Sigmoid colon (tissue), 7 donors: ENCODE data around the gene CACNA1G. TPM values are rescaled to one million over a fixed set of nuclear protein-coding genes. Genes with fewer than 3 reads are reported as not detected.

Source experiments
- DNase-seq: peaks from one replicate; pipeline ENCODE4 v3.0.0-alpha.2; 2019
- H3K27ac ChIP-seq, 4 donors: fragments of 200-600 bp; sonication (generic); one replicate each; pipeline ENCODE4 v1.5.1; 2016 to 2019; ENCODE audit warnings: mild to moderate bottlenecking in 1 of 4
- H3K27me3 ChIP-seq, 3 donors: fragments of 200-600 bp; sonication (generic); one replicate each; pipeline ENCODE4 v1.5.1; 2019; ENCODE audit warnings: mild to moderate bottlenecking in 1 of 3
- H3K36me3 ChIP-seq, 4 donors: fragments of 200-600 bp; sonication (generic); one replicate each; pipeline ENCODE4 v1.5.1; 2016 to 2019
- H3K4me1 ChIP-seq, 4 donors: fragments of 200-600 bp; sonication (generic); one replicate each; pipeline ENCODE4 v1.5.1; 2017 to 2019
- H3K4me3 ChIP-seq, 4 donors: fragments of 200-600 bp; sonication (generic); one replicate each; pipeline ENCODE4 v1.5.1; 2017 to 2019; ENCODE audit warnings: mild to moderate bottlenecking in 2 of 4, moderate library complexity in 1 of 4
- H3K9me3 ChIP-seq, 4 donors: fragments of 200-600 bp in 3 of 4; sonication (generic) in 3 of 4; one replicate each; pipeline versions ENCODE4 v1.5.1 to v1.6.1; 2013 to 2019
- EP300 ChIP-seq, 4 donors: sonication (generic); formaldehyde crosslinking; IDR thresholded peaks; one replicate each; pipeline ENCODE4 v1.6.1; 2017; ENCODE audit warnings: antibody characterized with exemption in 4 of 4
- POLR2A ChIP-seq, 2 donors: fragments of 450-650 bp; IDR thresholded peaks; one replicate each; pipeline ENCODE4 v1.6.1; 2016; ENCODE audit warnings: antibody characterized with exemption in 2 of 2, mild to moderate bottlenecking in 2 of 2, moderate library complexity in 2 of 2
- POLR2AphosphoS5 ChIP-seq, 4 donors: sonication (generic); formaldehyde crosslinking; IDR thresholded peaks; one replicate each; pipeline ENCODE4 v1.6.1; 2017; ENCODE audit warnings: antibody characterized with exemption in 4 of 4
- WGBS, 2 donors: extraction: QIAGEN DNeasy Blood & Tissue Kit; methylation state at CpG; one replicate each; pipeline ENCODE4 v1.1.7; 2013; 5-methylcytosine and 5-hydroxymethylcytosine counted together
- intact Hi-C: fragments of 100-400 bp; cut with DNase I; formaldehyde crosslinking; loops from one replicate; pipeline ENCODE4 v1.15.1; 2023
- polyA plus RNA-seq, 3 donors: library from polyadenylated mRNA; stranded (reverse); fragments of 200-250 nt; gene quantifications; one replicate each; pipeline ENCODE4 v1.2.3, GENCODE V29; 2013
- total RNA-seq, 4 donors: library from RNA; depleted of rRNA; stranded (reverse); fragments of >200 nt; gene quantifications; one replicate each; pipeline ENCODE4 v1.1.0, GENCODE V29; 2016
- TF ChIP-seq, protein P1 (sequence below), 4 experiments: fragments of 450-650 bp in 3 of 4; fragments of 200-600 bp in 1 of 4; IDR thresholded peaks; one replicate each; pipeline ENCODE4 v1.5.1; 2016 to 2019; ENCODE audit warnings: antibody characterized with exemption in 4 of 4, mild to moderate bottlenecking in 3 of 4, moderate library complexity in 2 of 4
- donor health status: healthy with polysubstance abuse.
- donor health status: Bipolar disorder and iron deficiency.
- donor health status: healthy.

CACNA1G gene
- total and polyA plus RNA-seq, 7 donors, result under 0.01 to 1.4 (median 0.34) TPM; not detected in 1

DNA sequence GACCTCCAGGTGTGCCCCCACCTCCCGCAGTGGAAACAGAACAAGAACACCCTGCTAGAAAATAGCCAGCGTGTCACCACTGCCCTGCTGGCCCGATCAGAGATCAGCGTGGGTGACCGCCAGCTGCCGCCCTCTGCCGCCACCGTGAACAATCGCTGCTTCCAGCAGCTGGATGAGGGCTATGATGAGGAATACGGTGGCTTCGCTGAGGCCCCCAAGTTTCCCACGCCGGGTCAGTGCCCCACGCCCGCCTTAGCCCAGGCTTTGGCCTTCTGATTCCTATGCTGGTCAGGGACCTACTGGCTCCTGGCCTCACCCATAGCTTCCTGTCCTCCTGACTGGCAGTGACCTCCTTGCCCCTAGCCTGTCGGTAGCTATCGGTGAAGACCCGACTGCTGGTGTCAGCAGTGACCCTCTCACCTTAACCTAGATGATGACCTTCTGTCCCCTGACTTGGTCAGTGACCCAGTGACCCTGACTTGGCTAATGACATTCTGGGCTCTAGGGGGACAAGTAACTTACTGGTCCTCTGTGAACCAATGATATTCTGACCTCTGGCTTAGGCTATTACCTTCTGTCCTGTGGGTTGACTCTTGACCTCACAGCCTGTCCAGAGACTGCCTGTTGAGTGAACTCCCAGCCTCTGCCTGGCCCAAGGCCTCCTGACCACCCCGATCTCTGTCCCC is 11.1 kb upstream of the CACNA1G start:
- Histone ChIP-seq H3K4me1 (peaks cover 0 to 26% (median 15%) of the 10 kb centered on the region in 4 donors), H3K9me3 (no peaks in the 10 kb centered on the region), H3K36me3 (peaks cover 0 to 29% (median 4%) of the 10 kb centered on the region in 4 donors), H3K27me3 (no peaks in the 10 kb centered on the region), H3K27ac (no peak overlapping the region), H3K4me3 (no peak overlapping the region)
- intact Hi-C loops, result loop anchor here (10.0 kb wide), 3 partner anchors 235 to 605 kb away; partner anchors contain the start of gene NME1
- 94% methylated on average over 19 of the region's 19 CpGs for WGBS, 2 donors
- DNase-seq, result no peak
- TF ChIP-seq POLR2A (IDR thresholded peaks at IDR 0.05) (no peak), EP300 (IDR thresholded peaks at IDR 0.05) (no peak), POLR2AphosphoS5 (IDR thresholded peaks at IDR 0.05) (no peak)
- TF ChIP-seq, protein P1, sequence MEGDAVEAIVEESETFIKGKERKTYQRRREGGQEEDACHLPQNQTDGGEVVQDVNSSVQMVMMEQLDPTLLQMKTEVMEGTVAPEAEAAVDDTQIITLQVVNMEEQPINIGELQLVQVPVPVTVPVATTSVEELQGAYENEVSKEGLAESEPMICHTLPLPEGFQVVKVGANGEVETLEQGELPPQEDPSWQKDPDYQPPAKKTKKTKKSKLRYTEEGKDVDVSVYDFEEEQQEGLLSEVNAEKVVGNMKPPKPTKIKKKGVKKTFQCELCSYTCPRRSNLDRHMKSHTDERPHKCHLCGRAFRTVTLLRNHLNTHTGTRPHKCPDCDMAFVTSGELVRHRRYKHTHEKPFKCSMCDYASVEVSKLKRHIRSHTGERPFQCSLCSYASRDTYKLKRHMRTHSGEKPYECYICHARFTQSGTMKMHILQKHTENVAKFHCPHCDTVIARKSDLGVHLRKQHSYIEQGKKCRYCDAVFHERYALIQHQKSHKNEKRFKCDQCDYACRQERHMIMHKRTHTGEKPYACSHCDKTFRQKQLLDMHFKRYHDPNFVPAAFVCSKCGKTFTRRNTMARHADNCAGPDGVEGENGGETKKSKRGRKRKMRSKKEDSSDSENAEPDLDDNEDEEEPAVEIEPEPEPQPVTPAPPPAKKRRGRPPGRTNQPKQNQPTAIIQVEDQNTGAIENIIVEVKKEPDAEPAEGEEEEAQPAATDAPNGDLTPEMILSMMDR (IDR thresholded peaks at IDR 0.05), result no peak

DNA sequence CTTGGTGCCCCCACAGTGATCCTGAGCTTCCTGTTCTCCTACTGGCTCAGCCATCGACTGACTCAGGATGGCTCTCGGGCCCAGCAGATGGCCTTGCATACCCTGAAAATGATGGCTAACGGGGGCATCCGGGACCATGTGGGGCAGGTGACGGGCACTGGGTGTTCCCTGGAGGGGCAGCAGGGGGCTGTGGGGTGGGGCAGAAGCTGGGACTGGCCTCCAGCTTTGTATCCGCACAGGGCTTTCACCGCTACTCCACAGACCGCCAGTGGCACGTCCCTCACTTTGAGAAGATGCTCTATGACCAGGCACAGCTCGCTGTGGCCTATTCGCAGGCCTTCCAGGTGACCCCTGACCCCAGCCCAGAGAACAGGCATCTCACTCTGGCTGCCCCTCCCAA is 10.5 kb upstream of the CACNA1G start:
- Histone ChIP-seq H3K9me3 (no peaks in the 10 kb centered on the region), H3K27me3 (no peaks in the 10 kb centered on the region), H3K36me3 (peaks cover 0 to 34% (median 6%) of the 10 kb centered on the region in 4 donors), H3K4me1 (peaks cover 0 to 26% (median 15%) of the 10 kb centered on the region in 4 donors), H3K27ac (peak overlapping the region in 1 of 4 donors; percentile 40), H3K4me3 (no peak overlapping the region)
- no peak for DNase-seq
- intact Hi-C loops, result loop anchor here (10.0 kb wide), 3 partner anchors 235 to 605 kb away; partner anchors contain the start of gene NME1
- TF ChIP-seq, protein P1 (IDR thresholded peaks at IDR 0.05), result no peak
- TF ChIP-seq POLR2AphosphoS5 (IDR thresholded peaks at IDR 0.05), result no peak
- TF ChIP-seq EP300 (IDR thresholded peaks at IDR 0.05), result no peak
- TF ChIP-seq POLR2A (IDR thresholded peaks at IDR 0.05), result no peak
- 94 to 96% methylated on average over 11 of the region's 11 CpGs for WGBS, 2 donors

DNA sequence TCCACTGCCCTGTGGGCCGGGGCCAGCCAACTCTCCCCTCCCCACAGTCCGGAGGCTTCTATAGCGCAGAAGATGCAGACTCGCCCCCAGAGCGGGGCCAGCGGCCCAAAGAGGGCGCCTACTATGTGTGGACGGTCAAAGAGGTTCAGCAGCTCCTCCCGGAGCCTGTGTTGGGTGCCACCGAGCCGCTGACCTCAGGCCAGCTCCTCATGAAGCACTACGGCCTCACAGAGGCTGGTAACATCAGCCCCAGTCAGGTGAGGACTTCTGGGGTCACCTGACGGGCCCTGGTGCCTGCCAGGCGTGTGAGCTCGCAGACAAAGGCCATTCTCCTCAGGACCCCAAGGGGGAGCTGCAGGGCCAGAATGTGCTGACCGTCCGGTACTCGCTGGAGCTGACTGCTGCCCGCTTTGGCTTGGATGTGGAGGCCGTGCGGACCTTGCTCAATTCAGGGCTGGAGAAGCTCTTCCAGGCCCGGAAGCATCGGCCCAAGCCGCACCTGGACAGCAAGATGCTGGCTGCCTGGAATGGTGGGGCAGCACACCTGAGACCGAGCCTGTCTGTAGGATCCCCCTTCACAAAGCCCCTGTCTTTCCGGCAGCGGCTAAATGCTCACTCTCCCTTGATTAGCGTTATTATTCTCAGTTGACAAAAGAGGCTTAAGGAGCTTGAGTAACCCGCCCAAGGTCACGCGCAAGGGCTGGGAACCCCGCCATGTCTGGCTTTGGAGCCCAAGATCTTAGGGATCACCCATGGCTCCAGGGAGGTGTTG is 9.7 kb upstream of the CACNA1G start:
- TF ChIP-seq POLR2AphosphoS5 (IDR thresholded peaks at IDR 0.05) (peak in 2 of 4 donors; percentile 29), POLR2A (IDR thresholded peaks at IDR 0.05) (no peak), EP300 (IDR thresholded peaks at IDR 0.05) (no peak)
- TF ChIP-seq, protein P1 (IDR thresholded peaks at IDR 0.05), result peak; percentile 43 to 83 (median 78)
- H3K4me1 ChIP-seq, result peaks cover 0 to 26% (median 15%) of the 10 kb centered on the region in 4 donors
- H3K9me3 ChIP-seq, result no peaks in the 10 kb centered on the region
- peak overlapping the region in 1 of 4 donors; percentile 40 for H3K27ac ChIP-seq
- peaks cover 0 to 43% (median 14%) of the 10 kb centered on the region in 4 donors for H3K36me3 ChIP-seq
- intact Hi-C loops, result no loop called here
- WGBS, 2 donors, result 61 to 77% methylated on average over 32 of the region's 32 CpGs
- H3K4me3 ChIP-seq, result no peak overlapping the region
- peak; percentile 95 for DNase-seq
- H3K27me3 ChIP-seq, result no peaks in the 10 kb centered on the region

DNA sequence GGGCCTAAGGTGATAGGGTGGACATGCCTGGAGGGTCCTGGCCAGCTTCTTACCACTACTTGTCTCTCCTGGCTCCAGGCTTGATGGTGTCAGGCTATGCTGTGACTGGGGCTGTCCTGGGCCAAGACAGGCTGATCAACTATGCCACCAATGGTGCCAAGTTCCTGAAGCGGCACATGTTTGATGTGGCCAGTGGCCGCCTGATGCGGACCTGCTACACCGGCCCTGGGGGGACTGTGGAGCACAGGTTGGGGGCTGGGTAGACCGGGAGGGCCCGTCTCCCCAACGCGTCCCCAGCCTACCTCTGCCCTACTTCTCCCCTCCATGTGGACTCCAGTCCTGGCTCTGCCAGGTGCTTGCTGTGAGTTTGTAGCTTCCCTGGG is 9.1 kb upstream of the CACNA1G start:
- DNase-seq, result no peak
- peaks cover 0 to 26% (median 15%) of the 10 kb centered on the region in 4 donors for H3K4me1 ChIP-seq
- 94 to 96% methylated on average over 8 of the region's 8 CpGs for WGBS, 2 donors
- H3K27me3 ChIP-seq, result no peaks in the 10 kb centered on the region
- no peaks in the 10 kb centered on the region for H3K9me3 ChIP-seq
- H3K36me3 ChIP-seq, result peaks cover 0 to 49% (median 14%) of the 10 kb centered on the region in 4 donors
- H3K4me3 ChIP-seq, result no peak overlapping the region
- intact Hi-C loops, result no loop called here
- no peak for TF ChIP-seq POLR2A (IDR thresholded peaks at IDR 0.05)
- TF ChIP-seq, protein P1 (IDR thresholded peaks at IDR 0.05), result no peak
- no peak for TF ChIP-seq EP300 (IDR thresholded peaks at IDR 0.05)
- TF ChIP-seq POLR2AphosphoS5 (IDR thresholded peaks at IDR 0.05), result no peak
- no peak overlapping the region for H3K27ac ChIP-seq
